Muscle layer of duodenum (tissue), 2 donors: ENCODE results near the gene METAP1D.

Experiments
- H3K27ac ChIP-seq: one replicate; pipeline ENCODE4 v1.7.0; 2013; ENCODE audit warnings: mild to moderate bottlenecking, low read length
- H3K27me3 ChIP-seq: one replicate; pipeline ENCODE4 v1.7.0; 2013; ENCODE audit warnings: low read depth, mild to moderate bottlenecking, control low read depth, low read length
- H3K36me3 ChIP-seq, 2 donors: one replicate each; pipeline ENCODE4 v1.7.0; 2013; ENCODE audit warnings: low read length in 2 of 2, control low read depth in 1 of 2, mild to moderate bottlenecking in 1 of 2; ENCODE audit not compliant: insufficient read depth in 2 of 2, control insufficient read depth in 1 of 2
- H3K4me1 ChIP-seq, 2 donors: one replicate each; pipeline ENCODE4 v1.7.0; 2013; ENCODE audit warnings: low read length in 2 of 2, mild to moderate bottlenecking in 2 of 2, control low read depth in 1 of 2, moderate library complexity in 1 of 2; ENCODE audit not compliant: insufficient read depth in 2 of 2, control insufficient read depth in 1 of 2
- H3K4me3 ChIP-seq, 2 donors: one replicate each; pipeline ENCODE4 v1.7.0; 2013; ENCODE audit warnings: low read length in 2 of 2, low read depth in 1 of 2, mild to moderate bottlenecking in 1 of 2
- H3K9me3 ChIP-seq, 2 donors: one replicate each; pipeline ENCODE4 v1.7.0; 2013; ENCODE audit warnings: low read length in 2 of 2, control low read depth in 1 of 2, mild to moderate bottlenecking in 1 of 2; ENCODE audit not compliant: control insufficient read depth in 1 of 2
- donor health status: healthy.

Gene METAP1D

GRCh38 chr2:172096626-172097547 lies 97.1 kb downstream of the METAP1D start:
- H3K27me3 ChIP-seq = peaks cover 97% of the 10 kb centered on the region
- H3K4me1 ChIP-seq = peaks cover 4 to 70% of the 10 kb centered on the region in 2 donors
- H3K27ac ChIP-seq = no peak overlapping the region
- peak overlapping the region in 1 of 2 donors; percentile 37 for H3K4me3 ChIP-seq
- no peaks in the 10 kb centered on the region for H3K9me3 ChIP-seq
- H3K36me3 ChIP-seq = no peaks in the 10 kb centered on the region

- H3K27me3 ChIP-seq = peaks cover 96% of the 10 kb centered on the region
- no peaks in the 10 kb centered on the region for H3K9me3 ChIP-seq
- no peak overlapping the region for H3K27ac ChIP-seq
- H3K4me1 ChIP-seq = peaks cover 4 to 77% of the 10 kb centered on the region in 2 donors
- H3K4me3 ChIP-seq = no peak overlapping the region
- no peaks in the 10 kb centered on the region for H3K36me3 ChIP-seq
Observed at GRCh38 chr2:172097557-172098131, 97.9 kb downstream of the METAP1D start.

GRCh38 chr2:172098287-172098649 lies 98.5 kb downstream of the METAP1D start:
- H3K27ac ChIP-seq = no peak overlapping the region
- H3K9me3 ChIP-seq = no peaks in the 10 kb centered on the region
- peaks cover 4 to 83% of the 10 kb centered on the region in 2 donors for H3K4me1 ChIP-seq
- no peaks in the 10 kb centered on the region for H3K36me3 ChIP-seq
- H3K27me3 ChIP-seq = peaks cover 96% of the 10 kb centered on the region
- H3K4me3 ChIP-seq = no peak overlapping the region

GRCh38 chr2:172098650-172099471 lies 99.1 kb downstream of the METAP1D start:
- H3K36me3 ChIP-seq = no peaks in the 10 kb centered on the region
- peaks cover 96% of the 10 kb centered on the region for H3K27me3 ChIP-seq
- no peaks in the 10 kb centered on the region for H3K9me3 ChIP-seq
- peak overlapping the region in 1 of 2 donors; percentile 47 for H3K4me3 ChIP-seq
- no peak overlapping the region for H3K27ac ChIP-seq
- peaks cover 4 to 88% of the 10 kb centered on the region in 2 donors for H3K4me1 ChIP-seq

GRCh38 chr2:172099472-172100079 lies 99.8 kb downstream of the METAP1D start:
- no peak overlapping the region for H3K27ac ChIP-seq
- no peaks in the 10 kb centered on the region for H3K9me3 ChIP-seq
- H3K4me1 ChIP-seq = peaks cover 4 to 85% of the 10 kb centered on the region in 2 donors
- peaks cover 98% of the 10 kb centered on the region for H3K27me3 ChIP-seq
- no peaks in the 10 kb centered on the region for H3K36me3 ChIP-seq
- H3K4me3 ChIP-seq = peak overlapping the region in 1 of 2 donors; percentile 47

- H3K4me1 ChIP-seq = peaks cover 0 to 78% of the 10 kb centered on the region in 2 donors
- peak overlapping the region in 1 of 2 donors; percentile 6 for H3K4me3 ChIP-seq
Observed at GRCh38 chr2:172100080-172100934, 100.6 kb downstream of the METAP1D start.

GRCh38 chr2:172100935-172101820 lies 101.4 kb downstream of the METAP1D start:
- H3K4me1 ChIP-seq = peaks cover 0 to 76% of the 10 kb centered on the region in 2 donors

More at GRCh38 chr2:172100080-172100934, 100.6 kb downstream of the METAP1D start:
- Histone ChIP-seq H3K27me3 (peaks cover 95% of the 10 kb centered on the region), H3K9me3 (no peaks in the 10 kb centered on the region), H3K36me3 (no peaks in the 10 kb centered on the region), H3K27ac (no peak overlapping the region)

GRCh38 chr2:172101821-172102390 lies 102.2 kb downstream of the METAP1D start:
- Histone ChIP-seq H3K4me1 (peaks cover 0 to 75% of the 10 kb centered on the region in 2 donors), H3K4me3 (peak overlapping the region in 1 of 2 donors; percentile 59), H3K36me3 (no peaks in the 10 kb centered on the region), H3K27me3 (peaks cover 95% of the 10 kb centered on the region), H3K27ac (no peak overlapping the region), H3K9me3 (no peaks in the 10 kb centered on the region)

More at GRCh38 chr2:172100935-172101820, 101.4 kb downstream of the METAP1D start:
- Histone ChIP-seq H3K36me3 (no peaks in the 10 kb centered on the region), H3K27me3 (peaks cover 95% of the 10 kb centered on the region), H3K4me3 (peak overlapping the region in 1 of 2 donors; percentile 59), H3K9me3 (no peaks in the 10 kb centered on the region), H3K27ac (no peak overlapping the region)
